ENCODE results near the gene ABHD15.

Gene ABHD15

DNA sequence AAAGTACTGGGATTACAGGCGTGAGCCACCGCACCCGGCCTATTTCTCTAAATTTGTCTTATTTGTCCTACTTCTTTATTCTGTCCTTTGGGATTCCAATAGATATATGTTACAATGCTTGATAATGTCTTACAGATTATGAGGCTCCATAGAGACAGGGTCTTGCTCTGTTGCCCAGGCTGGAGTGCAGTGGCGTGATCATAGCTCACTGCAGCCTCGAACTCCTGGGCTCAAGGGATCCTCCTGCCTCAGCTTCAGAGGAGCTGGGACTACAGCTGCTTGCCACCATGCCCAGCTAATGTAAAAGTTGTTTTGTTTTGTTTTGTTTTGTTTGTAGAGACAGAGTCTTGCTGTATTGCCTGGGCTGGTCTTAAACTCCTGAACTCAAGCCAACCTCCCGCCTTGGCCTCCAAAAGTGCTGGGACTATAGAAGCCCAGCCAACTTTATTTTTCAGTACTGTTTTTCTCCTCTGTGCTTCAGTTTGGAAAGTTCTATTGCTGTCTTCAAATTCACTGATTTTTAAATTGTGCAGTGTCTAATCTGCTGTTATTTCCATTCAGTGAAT is 36.4 kb upstream of the ABHD15 start:
- no peak for DNase-seq (ENCODE audit: extremely low read depth, low read depth)
- TF ChIP-seq, protein P1, sequence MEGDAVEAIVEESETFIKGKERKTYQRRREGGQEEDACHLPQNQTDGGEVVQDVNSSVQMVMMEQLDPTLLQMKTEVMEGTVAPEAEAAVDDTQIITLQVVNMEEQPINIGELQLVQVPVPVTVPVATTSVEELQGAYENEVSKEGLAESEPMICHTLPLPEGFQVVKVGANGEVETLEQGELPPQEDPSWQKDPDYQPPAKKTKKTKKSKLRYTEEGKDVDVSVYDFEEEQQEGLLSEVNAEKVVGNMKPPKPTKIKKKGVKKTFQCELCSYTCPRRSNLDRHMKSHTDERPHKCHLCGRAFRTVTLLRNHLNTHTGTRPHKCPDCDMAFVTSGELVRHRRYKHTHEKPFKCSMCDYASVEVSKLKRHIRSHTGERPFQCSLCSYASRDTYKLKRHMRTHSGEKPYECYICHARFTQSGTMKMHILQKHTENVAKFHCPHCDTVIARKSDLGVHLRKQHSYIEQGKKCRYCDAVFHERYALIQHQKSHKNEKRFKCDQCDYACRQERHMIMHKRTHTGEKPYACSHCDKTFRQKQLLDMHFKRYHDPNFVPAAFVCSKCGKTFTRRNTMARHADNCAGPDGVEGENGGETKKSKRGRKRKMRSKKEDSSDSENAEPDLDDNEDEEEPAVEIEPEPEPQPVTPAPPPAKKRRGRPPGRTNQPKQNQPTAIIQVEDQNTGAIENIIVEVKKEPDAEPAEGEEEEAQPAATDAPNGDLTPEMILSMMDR (IDR thresholded peaks at IDR 0.05; ENCODE audit: low read depth, low read length) = no peak

DNA sequence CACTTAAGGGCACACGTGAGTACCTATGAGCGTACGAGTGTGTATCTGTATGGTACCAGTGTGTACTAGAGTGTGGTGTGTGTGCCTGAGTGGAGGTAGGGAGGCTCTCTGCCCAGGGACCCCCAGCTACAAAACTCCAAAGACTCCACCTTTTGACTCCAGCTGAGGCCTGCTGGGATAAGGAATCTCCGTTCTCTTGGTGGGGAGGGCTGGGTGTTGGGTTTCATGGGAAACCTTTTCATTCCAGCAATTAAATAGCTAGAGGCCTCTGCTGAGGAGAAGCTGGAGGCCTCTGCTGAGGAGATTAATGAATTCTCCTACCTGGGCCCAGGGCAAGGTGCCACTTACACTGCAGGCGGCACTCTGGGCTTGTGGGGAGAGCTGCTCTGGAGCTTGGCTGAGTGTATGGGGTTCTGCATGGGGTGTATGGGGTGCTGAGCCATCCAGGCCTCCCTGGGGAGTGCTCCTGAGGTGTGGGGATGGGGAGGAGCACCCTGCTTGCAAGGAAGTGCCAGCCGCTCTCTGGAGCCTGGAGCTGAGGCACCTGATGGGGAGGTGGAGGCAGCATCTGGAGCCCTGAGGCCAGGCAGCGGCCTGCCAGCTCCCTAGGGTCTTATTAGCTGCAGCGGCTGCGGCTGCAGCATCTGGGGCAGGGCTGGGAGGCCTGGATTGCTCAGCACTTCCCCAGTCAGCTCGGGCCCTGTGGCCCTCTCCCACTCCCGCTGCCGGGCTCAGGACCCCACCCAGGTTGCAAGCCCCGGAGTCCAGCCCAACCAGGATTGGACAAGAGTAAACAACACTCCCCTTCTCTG is 30.7 kb upstream of the ABHD15 start:
- TF ChIP-seq, protein P1 (IDR thresholded peaks at IDR 0.05; ENCODE audit: low read depth, low read length) = no peak
- no peak for DNase-seq (ENCODE audit: extremely low read depth, low read depth)

DNA sequence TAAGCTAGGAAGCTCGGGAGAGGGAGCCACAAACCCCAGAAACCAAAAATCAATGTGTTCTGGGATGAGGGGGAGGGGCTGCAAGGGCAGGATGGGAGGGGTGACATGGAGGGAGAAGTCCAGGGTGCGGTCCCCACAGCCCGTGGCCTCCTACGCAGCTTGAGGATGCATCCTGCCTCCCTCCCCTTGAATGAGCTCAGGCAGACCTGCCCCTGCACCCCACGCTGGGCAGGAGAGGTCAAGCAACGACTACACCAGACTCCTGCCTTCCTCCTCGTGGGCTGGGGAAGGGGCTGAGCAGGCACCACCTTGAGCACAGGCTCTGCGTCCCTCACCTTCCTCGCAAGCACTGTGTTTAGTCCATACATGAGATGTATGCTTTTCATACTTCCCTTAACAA is 30.0 kb upstream of the ABHD15 start:
- no peak for DNase-seq (ENCODE audit: extremely low read depth, low read depth)
- TF ChIP-seq, protein P1 (IDR thresholded peaks at IDR 0.05; ENCODE audit: low read depth, low read length) = no peak

DNA sequence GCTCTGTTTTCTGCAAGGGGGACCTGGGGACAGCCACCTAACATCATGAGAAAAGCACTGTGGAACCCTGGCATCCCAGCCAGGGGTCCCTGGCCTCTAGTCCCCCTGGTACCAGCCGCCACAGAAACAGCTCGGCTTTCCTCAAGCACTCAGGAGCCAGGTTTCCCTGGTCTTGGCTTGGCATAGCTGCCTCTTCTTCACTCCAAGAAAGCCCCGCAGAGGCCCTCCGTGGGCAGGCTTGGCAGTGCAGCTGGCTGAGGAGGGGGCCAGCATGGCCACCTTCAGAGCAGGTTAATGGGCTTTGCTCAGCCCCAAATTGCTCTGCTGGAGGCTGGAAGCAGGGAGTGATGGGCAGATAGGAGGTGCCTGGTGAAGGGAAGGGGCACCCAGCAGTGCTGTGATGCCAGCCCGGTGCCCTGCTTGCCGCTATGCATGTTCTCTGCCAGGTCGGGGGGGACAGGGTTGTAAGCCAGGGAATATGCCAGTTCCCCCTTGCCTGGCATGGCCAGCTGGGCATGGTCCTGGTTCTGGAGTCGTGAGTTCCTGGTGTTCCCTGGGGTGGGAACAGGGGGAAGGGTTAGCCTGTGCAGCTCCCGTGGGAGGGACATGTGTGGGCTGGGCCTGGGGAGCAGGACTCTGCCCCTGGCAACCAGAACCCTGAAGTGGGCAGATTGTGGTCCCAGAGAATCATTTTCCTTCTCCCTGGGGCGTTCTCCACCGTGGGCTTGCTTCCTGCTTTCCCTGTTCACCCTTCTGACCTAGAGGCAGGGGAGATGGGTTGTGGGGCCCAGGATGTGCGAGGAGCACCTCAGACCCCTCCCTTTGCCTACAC is 29.3 kb upstream of the ABHD15 start:
- no peak for DNase-seq (ENCODE audit: extremely low read depth, low read depth)
- TF ChIP-seq, protein P1 (IDR thresholded peaks at IDR 0.05; ENCODE audit: low read depth, low read length) = no peak

DNA sequence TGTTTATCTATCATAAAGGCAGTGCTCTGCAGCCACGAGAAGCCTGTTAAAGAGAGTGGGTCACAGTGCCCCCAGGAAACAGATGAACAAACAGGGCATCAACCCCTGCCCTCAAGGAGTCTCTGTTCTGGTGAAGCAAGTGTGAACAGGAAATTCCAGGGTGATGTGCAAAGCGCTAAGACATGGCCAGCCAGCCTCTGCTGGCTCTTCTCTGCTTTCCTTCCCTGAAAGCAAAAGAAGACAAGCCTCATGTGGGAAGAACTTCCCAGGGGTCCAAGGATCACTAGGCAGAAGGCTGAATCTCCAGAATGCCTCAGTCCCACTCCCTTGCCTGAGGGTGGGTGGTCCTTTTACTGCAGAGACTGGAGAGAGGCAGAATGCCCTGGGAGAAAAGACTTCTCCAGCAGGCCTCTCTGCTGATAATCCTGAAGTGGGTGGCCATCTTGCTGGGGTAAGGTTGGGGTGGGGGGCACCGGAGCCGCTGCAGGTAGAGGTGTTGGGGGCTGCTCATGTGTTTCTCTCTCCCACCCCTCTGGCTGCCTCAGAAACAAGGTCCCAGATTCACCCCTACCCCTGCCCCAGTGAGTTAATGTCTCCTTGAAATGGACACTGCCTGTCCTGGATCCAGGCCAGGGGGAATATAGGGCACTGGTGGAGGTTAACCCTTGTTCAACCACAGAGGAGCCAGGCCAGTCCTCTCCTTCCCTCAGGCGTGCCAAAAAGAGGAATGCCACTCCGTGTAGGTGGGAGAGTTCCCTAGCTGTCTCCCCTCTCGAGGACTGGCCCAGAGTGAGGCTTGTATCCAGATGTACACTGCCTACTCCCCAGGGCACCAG is 28.5 kb upstream of the ABHD15 start:
- TF ChIP-seq, protein P1 (IDR thresholded peaks at IDR 0.05; ENCODE audit: low read depth, low read length) = no peak
- no peak for DNase-seq (ENCODE audit: extremely low read depth, low read depth)

DNA sequence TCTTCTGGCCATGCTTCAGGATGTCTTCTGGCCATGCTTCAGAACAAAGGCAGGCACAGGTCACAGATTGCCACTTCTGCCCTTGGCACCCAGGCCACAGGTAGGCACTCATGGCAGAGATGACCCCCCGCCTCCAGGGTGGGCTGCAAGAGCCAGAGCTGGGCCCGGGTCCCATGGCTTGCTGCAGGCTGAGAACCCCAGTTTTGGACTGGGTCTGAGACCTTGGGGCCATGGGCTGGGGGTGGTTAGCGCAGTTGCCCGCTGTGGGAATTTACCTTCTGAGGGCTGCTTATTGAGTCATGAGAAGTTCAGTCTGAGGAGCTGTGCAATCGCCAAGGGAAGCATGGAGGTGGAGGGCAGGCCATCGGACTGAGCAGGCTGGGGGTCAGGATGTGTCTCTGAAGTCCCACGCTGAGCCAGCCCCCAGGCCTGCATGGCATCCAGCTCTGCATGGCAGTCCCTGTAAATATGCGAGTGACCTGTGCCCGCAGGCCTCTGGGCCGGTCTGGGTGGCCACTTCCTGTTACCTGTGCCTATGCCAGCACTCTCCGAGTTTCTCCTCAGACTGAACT is 27.8 kb upstream of the ABHD15 start:
- TF ChIP-seq, protein P1 (IDR thresholded peaks at IDR 0.05; ENCODE audit: low read depth, low read length) = no peak
- no peak for DNase-seq (ENCODE audit: extremely low read depth, low read depth)
